Naive thymus-derived CD8-positive, alpha-beta T cell (primary cell): ENCODE measurements around the gene FAM241A. TPM values are rescaled to one million over a fixed set of nuclear protein-coding genes. Genes with fewer than 3 reads are reported as not detected.
A peak's percentile ranks its signal among the peaks of the same experiment; 100 is the strongest.

ENCODE experiments used
- ATAC-seq, 2 donors: fragments of 150-1000 bp; cut with Tn5 transposase in 1 of 2; sonication (Bioruptor Pico), chemical (Tn5 transposase) in 1 of 2; 1 replicate in 1 of 2; 2 replicates in 1 of 2; pipeline ENCODE4 v1.10.0; 2021; ENCODE audit warnings: mild to moderate bottlenecking in 2 of 2, moderate library complexity in 2 of 2
- POLR2A ChIA-PET: fragments of 350-600 bp; sonication (Branson Sonifier 250); formaldehyde crosslinking; loops from one replicate; lab custom pipeline; 2021; ENCODE audit warnings: antibody characterized with exemption; lab: Charles Lee
- DNase-seq, 10 donors: peaks; one replicate each; pipeline versions ENCODE4 v3.0.0 to v3.0.0-alpha.2; 2020 to 2022
- H3K27ac Mint-ChIP-seq, 10 donors: one replicate each; pipeline ENCODE4 v1.8.0; 2020 to 2022; ENCODE audit warnings: mild to moderate bottlenecking in 10 of 10, mixed read lengths in 10 of 10, moderate library complexity in 4 of 10, inconsistent platforms in 1 of 10
- H3K27me3 Mint-ChIP-seq, 5 donors: one replicate each; pipeline ENCODE4 v1.8.0; 2021 to 2022; ENCODE audit warnings: mixed read lengths in 5 of 5
- H3K36me3 Mint-ChIP-seq, 3 donors: one replicate each; pipeline ENCODE4 v1.8.0; 2020 to 2022; ENCODE audit warnings: mixed read lengths in 3 of 3, mild to moderate bottlenecking in 2 of 3, inconsistent platforms in 1 of 3
- H3K4me1 Mint-ChIP-seq, 4 donors: one replicate each; pipeline ENCODE4 v1.8.0; 2021 to 2022; ENCODE audit warnings: mixed read lengths in 4 of 4
- H3K4me3 Mint-ChIP-seq, 10 donors: one replicate each; pipeline ENCODE4 v1.8.0; 2020 to 2022; ENCODE audit warnings: mild to moderate bottlenecking in 10 of 10, mixed read lengths in 10 of 10, moderate library complexity in 6 of 10, inconsistent platforms in 1 of 10
- H3K9me3 Mint-ChIP-seq, 9 donors: one replicate each; pipeline ENCODE4 v1.8.0; 2020 to 2022; ENCODE audit warnings: mixed read lengths in 9 of 9, mild to moderate bottlenecking in 3 of 9, inconsistent platforms in 1 of 9, moderate library complexity in 1 of 9
- polyA plus RNA-seq, 3 donors: library from polyadenylated mRNA; unstranded; fragments of 300-500 nt; fragmentation: Illumina TruSeq; gene quantifications; one replicate each; pipeline ENCODE4 v1.2.3, GENCODE V29; 2021
- total RNA-seq, 8 experiments: library from RNA in 2 of 8; stranded (reverse) in 2 of 8; gene quantifications; one replicate each; pipeline ENCODE4 v1.2.3 and lab custom pipeline; 2021 to 2026

Gene FAM241A
- total and polyA plus RNA-seq, 5 experiments from 2014 or later = 2.8 to 5.3 (median 3.7) TPM

DNA sequence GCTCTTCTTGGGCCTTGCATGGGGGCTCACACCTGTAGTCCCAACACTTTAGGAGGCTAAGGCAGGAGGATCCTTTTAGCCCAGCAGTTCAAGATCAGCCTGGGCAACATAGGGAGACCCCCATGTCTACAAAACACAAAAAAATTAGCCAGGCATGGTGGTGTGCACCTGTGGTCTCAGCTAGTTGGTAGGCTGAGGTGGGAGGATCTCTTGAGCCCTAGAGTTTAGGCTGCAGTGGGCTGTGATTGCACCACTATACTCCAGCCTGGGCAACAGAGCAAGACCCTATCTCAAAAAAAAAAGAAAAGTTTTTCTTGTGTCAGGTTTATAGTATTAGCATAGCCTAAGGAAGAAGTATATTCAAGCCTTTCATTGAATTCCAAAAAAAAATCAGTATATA, 30.8 kb upstream of the FAM241A start:
- DNase-seq (no peak), ATAC-seq (no peak)
- H3K36me3 Mint-ChIP-seq = peaks cover 0 to 2% (median 0%) of the 10 kb centered on the region in 3 donors
- H3K27me3 Mint-ChIP-seq = peaks cover 0 to 1% (median 0%) of the 10 kb centered on the region in 5 donors
- POLR2A ChIA-PET = no interaction called here
- no peak overlapping the region for H3K4me3 Mint-ChIP-seq
- peak overlapping the region in 1 of 10 donors; percentile 41 for H3K27ac Mint-ChIP-seq
- peaks cover under 1 to 5% (median 3%) of the 10 kb centered on the region in 4 donors for H3K4me1 Mint-ChIP-seq
- H3K9me3 Mint-ChIP-seq = peaks cover 0 to 1% (median 0%) of the 10 kb centered on the region in 9 donors

DNA sequence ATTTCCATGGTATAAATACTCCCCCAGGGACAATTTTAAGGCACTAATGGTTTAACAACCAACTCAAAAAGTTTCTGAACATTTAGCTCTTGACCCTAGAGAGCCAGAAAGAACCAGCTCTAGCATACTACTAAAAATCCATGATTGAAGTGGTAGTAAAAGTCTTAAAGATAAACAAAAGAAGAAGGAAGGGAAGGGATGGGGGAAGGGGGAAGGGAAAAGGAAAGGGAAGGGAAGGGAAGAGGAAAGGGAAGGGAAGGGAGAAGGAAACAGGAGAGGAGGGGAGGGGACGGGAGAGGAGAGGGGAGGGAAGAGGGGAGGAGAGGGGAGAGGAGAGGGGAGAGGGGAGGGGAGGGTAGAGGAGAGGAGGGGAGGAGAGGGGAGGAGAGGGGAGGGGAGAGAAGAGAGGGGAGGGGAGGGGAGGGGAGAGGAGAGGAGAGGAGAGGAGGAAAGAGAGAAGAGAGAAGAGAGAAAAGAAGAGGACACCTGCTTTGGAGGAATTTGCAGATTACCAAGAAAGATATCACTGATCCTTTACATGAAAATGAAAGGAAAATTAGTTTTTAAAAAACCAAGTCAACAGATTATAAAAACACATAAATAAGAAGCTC, 26.4 kb upstream of the FAM241A start:
- H3K27ac Mint-ChIP-seq = no peak overlapping the region

GRCh38 chr4:112119353-112119783, 25.9 kb upstream of the FAM241A start:
- no peak overlapping the region for H3K4me3 Mint-ChIP-seq
- H3K9me3 Mint-ChIP-seq = peaks cover 0 to 6% (median 0%) of the 10 kb centered on the region in 9 donors
- POLR2A ChIA-PET = no interaction called here
- DNase-seq (no peak), ATAC-seq (no peak)
- H3K36me3 Mint-ChIP-seq = peaks cover 0 to 10% (median 2%) of the 10 kb centered on the region in 3 donors
- H3K27me3 Mint-ChIP-seq = peaks cover 0 to 2% (median 0%) of the 10 kb centered on the region in 5 donors
- H3K4me1 Mint-ChIP-seq = peaks cover 4 to 17% (median 7%) of the 10 kb centered on the region in 4 donors
- no peak overlapping the region for H3K27ac Mint-ChIP-seq

More for the DNA sequence above, 26.4 kb upstream of the FAM241A start:
- no peak overlapping the region for H3K4me3 Mint-ChIP-seq
- peaks cover 0 to 6% (median 0%) of the 10 kb centered on the region in 9 donors for H3K9me3 Mint-ChIP-seq
- POLR2A ChIA-PET = no interaction called here
- H3K4me1 Mint-ChIP-seq = peaks cover 4 to 17% (median 7%) of the 10 kb centered on the region in 4 donors
- no peaks in the 10 kb centered on the region for H3K27me3 Mint-ChIP-seq
- ATAC-seq (no peak), DNase-seq (no peak)
- H3K36me3 Mint-ChIP-seq = peaks cover 0 to 10% (median 2%) of the 10 kb centered on the region in 3 donors

GRCh38 chr4:112120021-112120420, 25.2 kb upstream of the FAM241A start:
- DNase-seq (no peak), ATAC-seq (no peak)
- Mint-ChIP-seq H3K4me1 (peaks cover 4 to 17% (median 7%) of the 10 kb centered on the region in 4 donors), H3K36me3 (peaks cover 0 to 10% (median 2%) of the 10 kb centered on the region in 3 donors), H3K4me3 (no peak overlapping the region), H3K9me3 (peaks cover 0 to 6% (median 0%) of the 10 kb centered on the region in 9 donors), H3K27ac (peak overlapping the region in 1 of 10 donors; percentile 52), H3K27me3 (peaks cover 0 to 3% (median 0%) of the 10 kb centered on the region in 5 donors)
- POLR2A ChIA-PET = no interaction called here

GRCh38 chr4:112125416-112125815, 19.8 kb upstream of the FAM241A start:
- Mint-ChIP-seq H3K4me3 (no peak overlapping the region), H3K27me3 (peaks cover 0 to 5% (median 0%) of the 10 kb centered on the region in 5 donors), H3K27ac (no peak overlapping the region), H3K36me3 (no peaks in the 10 kb centered on the region), H3K9me3 (no peaks in the 10 kb centered on the region), H3K4me1 (peaks cover 0 to 4% (median 0%) of the 10 kb centered on the region in 4 donors)
- POLR2A ChIA-PET = no interaction called here
- no peak for DNase-seq
- ATAC-seq = no peak

GRCh38 chr4:112127048-112127637, 18.1 kb upstream of the FAM241A start:
- H3K36me3 Mint-ChIP-seq = no peaks in the 10 kb centered on the region
- POLR2A ChIA-PET = no interaction called here
- peaks cover 0 to 5% (median 0%) of the 10 kb centered on the region in 5 donors for H3K27me3 Mint-ChIP-seq
- no peak overlapping the region for H3K27ac Mint-ChIP-seq
- H3K4me1 Mint-ChIP-seq = no peaks in the 10 kb centered on the region
- DNase-seq (no peak), ATAC-seq (no peak)
- no peaks in the 10 kb centered on the region for H3K9me3 Mint-ChIP-seq
- H3K4me3 Mint-ChIP-seq = no peak overlapping the region

DNA sequence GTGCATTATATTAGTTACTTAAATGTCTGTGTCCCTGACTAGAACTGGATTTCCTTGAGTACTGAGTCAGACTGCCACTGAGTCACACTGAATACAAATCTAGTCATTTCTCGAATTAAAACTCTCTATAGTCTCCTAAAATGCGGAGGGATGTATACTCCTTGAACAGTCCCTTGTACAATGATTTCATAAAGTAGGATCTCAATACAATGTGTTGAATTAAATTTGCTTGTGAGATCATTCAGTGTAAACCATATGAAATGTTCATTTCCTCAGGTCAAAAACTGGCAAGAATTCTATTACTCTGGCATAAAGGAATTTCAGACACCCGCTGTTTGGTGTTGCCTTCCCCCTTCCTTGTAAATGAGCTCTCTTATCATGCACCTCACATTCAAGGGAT, 17.5 kb upstream of the FAM241A start:
- no peak overlapping the region for H3K4me3 Mint-ChIP-seq
- no peak overlapping the region for H3K27ac Mint-ChIP-seq
- ATAC-seq (no peak), DNase-seq (no peak)
- no peaks in the 10 kb centered on the region for H3K4me1 Mint-ChIP-seq
- POLR2A ChIA-PET = no interaction called here
- H3K36me3 Mint-ChIP-seq = no peaks in the 10 kb centered on the region
- no peaks in the 10 kb centered on the region for H3K9me3 Mint-ChIP-seq
- peaks cover 0 to 5% (median 0%) of the 10 kb centered on the region in 5 donors for H3K27me3 Mint-ChIP-seq

GRCh38 chr4:112128452-112128851, 16.8 kb upstream of the FAM241A start:
- Mint-ChIP-seq H3K27ac (no peak overlapping the region), H3K27me3 (peaks cover 0 to 5% (median 0%) of the 10 kb centered on the region in 5 donors), H3K4me3 (no peak overlapping the region), H3K4me1 (no peaks in the 10 kb centered on the region), H3K9me3 (no peaks in the 10 kb centered on the region), H3K36me3 (no peaks in the 10 kb centered on the region)
- POLR2A ChIA-PET = no interaction called here
- ATAC-seq = no peak
- no peak for DNase-seq

- H3K4me3 Mint-ChIP-seq = no peak overlapping the region
These were observed 14.3 kb upstream of the FAM241A start for GRCh38 chr4:112130906-112131305.

DNA sequence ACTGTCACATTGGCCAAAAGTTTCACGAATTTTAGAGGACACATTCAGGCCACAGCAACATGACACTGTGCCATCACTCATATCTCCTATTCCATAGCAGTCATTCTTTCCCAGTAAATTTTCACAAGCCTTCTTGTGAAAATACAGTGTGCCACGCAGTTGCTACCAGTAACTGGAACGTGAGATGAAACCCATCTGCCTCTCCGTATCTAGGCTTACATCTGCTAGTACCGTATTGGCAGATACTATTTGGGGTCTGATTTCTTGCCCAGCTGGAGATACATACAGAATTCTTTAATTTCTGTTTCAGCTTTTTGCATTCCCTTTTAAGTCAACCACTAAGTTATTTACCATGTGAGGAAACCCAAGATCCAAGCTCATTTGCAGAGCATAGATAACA, 8.7 kb upstream of the FAM241A start:
- Mint-ChIP-seq H3K27me3 (peaks cover 0 to 10% (median 0%) of the 10 kb centered on the region in 5 donors), H3K36me3 (no peaks in the 10 kb centered on the region), H3K27ac (no peak overlapping the region), H3K4me3 (no peak overlapping the region), H3K9me3 (no peaks in the 10 kb centered on the region), H3K4me1 (no peaks in the 10 kb centered on the region)
- POLR2A ChIA-PET = no interaction called here
- DNase-seq (no peak), ATAC-seq (no peak)

More at GRCh38 chr4:112130906-112131305, 14.3 kb upstream of the FAM241A start:
- Mint-ChIP-seq H3K36me3 (no peaks in the 10 kb centered on the region), H3K27ac (no peak overlapping the region), H3K9me3 (no peaks in the 10 kb centered on the region), H3K27me3 (peaks cover 0 to 3% (median 0%) of the 10 kb centered on the region in 5 donors), H3K4me1 (no peaks in the 10 kb centered on the region)
- DNase-seq = no peak
- no peak for ATAC-seq
- POLR2A ChIA-PET = no interaction called here

- POLR2A ChIA-PET = no interaction called here
- Mint-ChIP-seq H3K36me3 (no peaks in the 10 kb centered on the region), H3K27me3 (peaks cover 0 to 10% (median 0%) of the 10 kb centered on the region in 5 donors), H3K9me3 (no peaks in the 10 kb centered on the region), H3K4me3 (no peak overlapping the region), H3K4me1 (no peaks in the 10 kb centered on the region), H3K27ac (no peak overlapping the region)
- ATAC-seq = no peak
- DNase-seq = no peak
These were observed 6.7 kb upstream of the FAM241A start for GRCh38 chr4:112138538-112138937.

- POLR2A ChIA-PET = interaction anchor here (0.7 kb wide), 1 partner anchor 10 kb away, joined by 3 read pairs; no protein-coding TSS in a partner anchor
- Mint-ChIP-seq H3K4me3 (no peak overlapping the region), H3K4me1 (peaks cover 2 to 8% (median 5%) of the 10 kb centered on the region in 4 donors), H3K9me3 (no peaks in the 10 kb centered on the region), H3K27me3 (peaks cover 0 to 10% (median 0%) of the 10 kb centered on the region in 5 donors), H3K27ac (no peak overlapping the region), H3K36me3 (no peaks in the 10 kb centered on the region)
- no peak for DNase-seq
- ATAC-seq = no peak
These were observed 4.7 kb upstream of the FAM241A start for GRCh38 chr4:112140536-112140935.
